Measurements from ENCODE around the gene SNRPD2. TPM values are rescaled to one million over a fixed set of nuclear protein-coding genes. Genes with fewer than 3 reads are reported as not detected.

Gene SNRPD2
- total RNA-seq, 1 experiment from 2014 or later: 612 TPM

Small RNA genes within 50 kb of the gene (small RNA-seq; reads per million reads assigned to genes)
- gene MIR642A: not detected
- gene RN7SL836P: not detected

Other genes with a start within 250 kb of the SNRPD2 start
- gene FOSB, start 224.0 kb downstream of the SNRPD2 start, total RNA-seq (2014; rRNA removed; shearing (Covaris generic)): 0.30 and 0.53 TPM in 2 replicates
- gene RTN2, start 194.9 kb downstream of the SNRPD2 start, total RNA-seq (2014; rRNA removed; shearing (Covaris generic)): 12.9 and 13.7 TPM in 2 replicates
- gene PPM1N, start 193.5 kb downstream of the SNRPD2 start, total RNA-seq (2014; rRNA removed; shearing (Covaris generic)): 0.34 and 2.9 TPM in 2 replicates
- 248 and 269 TPM in 2 replicates for gene VASP, start 184.5 kb downstream of the SNRPD2 start, total RNA-seq (2014; rRNA removed; shearing (Covaris generic))
- 12.4 and 14.3 TPM in 2 replicates for gene OPA3, start 107.2 kb downstream of the SNRPD2 start, total RNA-seq (2014; rRNA removed; shearing (Covaris generic))
- gene GPR4, start 89.7 kb downstream of the SNRPD2 start, total RNA-seq (2014; rRNA removed; shearing (Covaris generic)): 0.03 and 0.10 TPM in 2 replicates
- gene EML2, start 52.6 kb downstream of the SNRPD2 start, total RNA-seq (2014; rRNA removed; shearing (Covaris generic)): 18.8 and 28.4 TPM in 2 replicates
- gene GIPR, start 23.7 kb downstream of the SNRPD2 start, total RNA-seq (2014; rRNA removed; shearing (Covaris generic)): 0.07 and 0.23 TPM in 2 replicates
- 16.9 and 20.9 TPM in 2 replicates for gene QPCTL, start 713 bp upstream of the SNRPD2 start, total RNA-seq (2014; rRNA removed; shearing (Covaris generic))
- gene FBXO46, start 38.9 kb upstream of the SNRPD2 start, total RNA-seq (2014; rRNA removed; shearing (Covaris generic)): 9.5 and 14.2 TPM in 2 replicates
- 0.07 and 0.37 TPM in 2 replicates for gene MEIOSIN, start 41.5 kb upstream of the SNRPD2 start, total RNA-seq (2014; rRNA removed; shearing (Covaris generic))
- 7.7 and 10.2 TPM in 2 replicates for gene SIX5, start 77.3 kb upstream of the SNRPD2 start, total RNA-seq (2014; rRNA removed; shearing (Covaris generic))
- gene DMPK, start 90.5 kb upstream of the SNRPD2 start, total RNA-seq (2014; rRNA removed; shearing (Covaris generic)): 7.0 and 10.1 TPM in 2 replicates
- gene DMWD, start 100.9 kb upstream of the SNRPD2 start, total RNA-seq (2014; rRNA removed; shearing (Covaris generic)): 35.9 and 44.3 TPM in 2 replicates
- 0.13 TPM in 1 of 2 replicates, not detected in the other for gene RSPH6A, start 123.4 kb upstream of the SNRPD2 start, total RNA-seq (2014; rRNA removed; shearing (Covaris generic))
- 73.4 and 89.3 TPM in 2 replicates for gene SYMPK, start 171.2 kb upstream of the SNRPD2 start, total RNA-seq (2014; rRNA removed; shearing (Covaris generic))
- 2.2 and 2.8 TPM in 2 replicates for gene FOXA3, start 172.4 kb upstream of the SNRPD2 start, total RNA-seq (2014; rRNA removed; shearing (Covaris generic))
- gene IRF2BP1, start 194.2 kb upstream of the SNRPD2 start, total RNA-seq (2014; rRNA removed; shearing (Covaris generic)): 57.1 and 57.4 TPM in 2 replicates
- 2.2 and 4.4 TPM in 2 replicates for gene MYPOP, start 210.7 kb upstream of the SNRPD2 start, total RNA-seq (2014; rRNA removed; shearing (Covaris generic))
- not detected in 2 replicates for gene NANOS2, start 222.8 kb upstream of the SNRPD2 start, total RNA-seq (2014; rRNA removed; shearing (Covaris generic))

All from HT1080 (cell line).